Measurements from ENCODE around the gene TBC1D25.

The TBC1D25 gene

GRCh38 chrX:48611703-48612102, 72.2 kb downstream of the TBC1D25 start:
- DNase-seq = no peak
